H1 (cell line): ENCODE data around the gene CAB39L. TPM values are rescaled to one million over a fixed set of nuclear protein-coding genes. Genes with fewer than 3 reads are reported as not detected.

ENCODE experiments used
- CTCF ChIA-PET: fragments of 300-600 bp; sonication (Branson Sonifier 250); formaldehyde crosslinking; loops from one replicate; lab custom pipeline; 2021; ENCODE audit not compliant: partially characterized antibody; lab: Charles Lee
- POLR2A ChIA-PET: fragments of 300-600 bp; sonication (Branson Sonifier 250); formaldehyde crosslinking; loops from one replicate; lab custom pipeline; 2021; ENCODE audit warnings: inconsistent platforms; ENCODE audit not compliant: partially characterized antibody; lab: Charles Lee
- DNase-seq, 2 experiments: peaks; one replicate each; pipeline versions ENCODE4 v3.0.0 to v3.0.0-alpha.2; 2010 to 2022; ENCODE audit warnings: low spot score in 2 of 2, low read depth in 1 of 2, mixed read lengths in 1 of 2
- FAIRE-seq: peaks from 2 replicates; lab custom pipeline; 2011; peaks lifted over from hg19 to GRCh38; lab: Jason Lieb, UNC
- H2AFZ ChIP-seq: 2 replicates; pipeline ENCODE4 v1.8.1; 2012; ENCODE audit warnings: low read length, inconsistent platforms
- H2AK5ac ChIP-seq: 2 replicates; pipeline ENCODE4 v1.6.1; 2013; ENCODE audit warnings: low read depth, low read length
- H2BK120ac ChIP-seq: replicated peaks from 2 replicates; pipeline ENCODE3; 2013; ENCODE audit warnings: low read depth, low read length, inconsistent platforms
- H2BK12ac ChIP-seq: 2 replicates; pipeline ENCODE4 v1.6.1; 2013; ENCODE audit warnings: low read depth, low read length
- H2BK15ac ChIP-seq: 2 replicates; pipeline ENCODE4 v1.6.1; 2013; ENCODE audit warnings: low read length
- H2BK20ac ChIP-seq: 2 replicates; pipeline ENCODE4 v1.6.1; 2013; ENCODE audit warnings: low read length
- H2BK5ac ChIP-seq: 2 replicates; pipeline ENCODE4 v1.6.1; 2013; ENCODE audit warnings: low read depth, low read length
- H3K14ac ChIP-seq: 2 replicates; pipeline ENCODE4 v1.6.1; 2013; ENCODE audit warnings: inconsistent platforms; ENCODE audit not compliant: insufficient read length
- H3K18ac ChIP-seq: 2 replicates; pipeline ENCODE4 v1.6.1; 2013; ENCODE audit warnings: low read length; ENCODE audit errors: extremely low read depth
- H3K23ac ChIP-seq: 2 replicates; pipeline ENCODE4 v1.6.1; 2013; ENCODE audit warnings: inconsistent platforms; ENCODE audit not compliant: insufficient read length
- H3K23me2 ChIP-seq: 2 replicates; pipeline ENCODE4 v1.6.1; 2013; ENCODE audit warnings: low read depth, low read length
- H3K27ac ChIP-seq: 2 replicates; pipeline ENCODE4 v1.6.1; 2011; ENCODE audit warnings: low read depth, low read length, inconsistent platforms
- H3K27me3 ChIP-seq, 4 experiments: replicated peaks in 1 of 4; 1 replicate in 1 of 4; 2 replicates in 3 of 4; pipeline versions ENCODE4 v1.6.1 to v1.8.1; 2011 to 2013; ENCODE audit warnings: low read length in 3 of 4, mild to moderate bottlenecking in 3 of 4, inconsistent platforms in 2 of 4, mixed read lengths in 2 of 4, moderate library complexity in 1 of 4; ENCODE audit not compliant: control insufficient read depth in 3 of 4, insufficient read depth in 3 of 4; ENCODE audit errors: extremely low read depth in 1 of 4
- H3K36me3 ChIP-seq, 4 experiments: 2 replicates each; pipeline versions ENCODE4 v1.6.1 to v1.8.1; 2011 to 2013; ENCODE audit warnings: mild to moderate bottlenecking in 4 of 4, low read length in 3 of 4, moderate library complexity in 2 of 4, control low read depth in 1 of 4, inconsistent platforms in 1 of 4; ENCODE audit not compliant: insufficient read depth in 4 of 4, control insufficient read depth in 2 of 4
- H3K4ac ChIP-seq: replicated peaks from 2 replicates; pipeline ENCODE3; 2013; ENCODE audit warnings: low read length, low read depth, mixed read lengths, inconsistent platforms; ENCODE audit not compliant: insufficient read length
- H3K4me1 ChIP-seq, 4 experiments: replicated peaks in 1 of 4; 1 replicate in 1 of 4; 2 replicates in 3 of 4; pipeline versions ENCODE4 v1.6.1 to v1.8.1; 2011 to 2013; ENCODE audit warnings: low read length in 3 of 4, inconsistent platforms in 2 of 4, mixed read lengths in 1 of 4; ENCODE audit not compliant: insufficient read depth in 4 of 4, control insufficient read depth in 3 of 4
- H3K4me2 ChIP-seq, 2 experiments: 2 replicates each; pipeline versions ENCODE4 v1.6.1 to v1.8.1; 2011 to 2013; ENCODE audit warnings: low read depth in 2 of 2, low read length in 2 of 2, control low read depth in 1 of 2, inconsistent platforms in 1 of 2, mild to moderate bottlenecking in 1 of 2; ENCODE audit not compliant: insufficient read depth in 1 of 2
- H3K4me3 ChIP-seq, 4 experiments: fragments of 200-600, 300-600 bp in 1 of 4; sonication (generic), shearing (Covaris generic), sonication (Bioruptor Twin) in 1 of 4; 2 replicates each; pipeline versions ENCODE4 v1.5.1 to v1.8.1; 2011 to 2016; ENCODE audit warnings: low read length in 4 of 4, low read depth in 3 of 4, control low read depth in 2 of 4, inconsistent platforms in 2 of 4, mild to moderate bottlenecking in 2 of 4, mixed read lengths in 1 of 4, moderate library complexity in 1 of 4; ENCODE audit not compliant: insufficient read depth in 2 of 4; ENCODE audit errors: extremely low read depth in 1 of 4
- H3K56ac ChIP-seq: replicated peaks from 2 replicates; pipeline ENCODE3; 2013; ENCODE audit warnings: low read depth, mild to moderate bottlenecking, mixed read lengths, low read length, inconsistent platforms; ENCODE audit not compliant: insufficient read length
- H3K79me1 ChIP-seq: 2 replicates; pipeline ENCODE4 v1.6.1; 2013; ENCODE audit warnings: low read depth, low read length, control low read depth
- H3K79me2 ChIP-seq, 2 experiments: 2 replicates each; pipeline versions ENCODE4 v1.6.1 to v1.8.1; 2012 to 2013; ENCODE audit warnings: low read length in 2 of 2, mild to moderate bottlenecking in 2 of 2, inconsistent platforms in 1 of 2; ENCODE audit not compliant: insufficient read depth in 2 of 2, control insufficient read depth in 1 of 2
- H3K9ac ChIP-seq, 4 experiments: replicated peaks in 1 of 4; 1 replicate in 1 of 4; 2 replicates in 3 of 4; pipeline versions ENCODE4 v1.6.1 to v1.8.1; 2011 to 2013; ENCODE audit warnings: low read depth in 3 of 4, low read length in 3 of 4, control low read depth in 2 of 4, mild to moderate bottlenecking in 2 of 4, moderate library complexity in 2 of 4, inconsistent platforms in 1 of 4; ENCODE audit errors: extremely low read depth in 1 of 4
- H3K9me3 ChIP-seq, 2 experiments: 2 replicates each; pipeline versions ENCODE4 v1.6.1 to v1.8.1; 2012 to 2013; ENCODE audit warnings: mild to moderate bottlenecking in 2 of 2, moderate library complexity in 2 of 2, control low read depth in 1 of 2, inconsistent platforms in 1 of 2, low read depth in 1 of 2, low read length in 1 of 2, mixed read lengths in 1 of 2; ENCODE audit not compliant: insufficient read depth in 2 of 2
- H4K20me1 ChIP-seq, 2 experiments: replicated peaks in 1 of 2; 2 replicates each; pipeline versions ENCODE3 to v1.8.1; 2011 to 2013; ENCODE audit warnings: inconsistent platforms in 2 of 2, low read length in 2 of 2, mild to moderate bottlenecking in 1 of 2; ENCODE audit not compliant: insufficient read depth in 2 of 2, control insufficient read depth in 1 of 2
- H4K5ac ChIP-seq: 2 replicates; pipeline ENCODE4 v1.6.1; 2013; ENCODE audit warnings: low read length, low read depth, mixed read lengths, inconsistent platforms; ENCODE audit not compliant: insufficient read length
- H4K8ac ChIP-seq: 2 replicates; pipeline ENCODE4 v1.8.0; 2013; ENCODE audit warnings: mild to moderate bottlenecking, moderate library complexity, low read length, inconsistent platforms; ENCODE audit not compliant: insufficient read depth; ENCODE audit errors: extremely low read depth
- H4K91ac ChIP-seq: replicated peaks from 2 replicates; pipeline ENCODE3; 2013; ENCODE audit warnings: low read length, mixed read lengths, inconsistent platforms; ENCODE audit not compliant: insufficient read length
- ATF2 ChIP-seq: IDR thresholded peaks from 2 replicates; pipeline ENCODE4 v1.6.1; 2012; ENCODE audit warnings: low read length, inconsistent platforms
- BRCA1 ChIP-seq: IDR thresholded peaks from 2 replicates; pipeline ENCODE4 v1.6.1; 2012; ENCODE audit warnings: low read depth, low read length, improper control_type of control experiment
- E2F6 ChIP-seq: IDR thresholded peaks from 2 replicates; pipeline ENCODE4 v1.6.1; 2012; ENCODE audit warnings: inconsistent platforms
- FOSL1 ChIP-seq: IDR thresholded peaks from 2 replicates; pipeline ENCODE4 v1.6.1; 2011; ENCODE audit warnings: mild to moderate bottlenecking, low read depth, low read length, moderate library complexity; ENCODE audit not compliant: insufficient read depth
- KDM1A ChIP-seq: fragments of 200-600, 300-600 bp; sonication (generic); IDR thresholded peaks from 2 replicates; pipeline ENCODE4 v1.7.1; 2016; ENCODE audit warnings: mild to moderate bottlenecking, low read length, borderline replicate concordance
- KDM4A ChIP-seq: IDR thresholded peaks from one replicate; pipeline ENCODE4 v1.7.1; 2012; ENCODE audit warnings: low read depth, mild to moderate bottlenecking, moderate library complexity, low read length, inconsistent platforms; ENCODE audit not compliant: severe bottlenecking
- RNF2 ChIP-seq: fragments of 200-900, 300-1000 bp; sonication (generic); IDR thresholded peaks from 2 replicates; pipeline ENCODE4 v1.7.1; 2016; ENCODE audit warnings: borderline replicate concordance, low read depth, mild to moderate bottlenecking, antibody characterized with exemption, low read length; ENCODE audit not compliant: poor library complexity, severe bottlenecking; ENCODE audit errors: missing control alignments
- USF2 ChIP-seq: IDR thresholded peaks from 2 replicates; pipeline ENCODE4 v1.6.1; 2011; ENCODE audit warnings: low read length, improper control_type of control experiment
- ZNF274 ChIP-seq: IDR thresholded peaks from 2 replicates; pipeline ENCODE4 v1.7.0; 2012; ENCODE audit warnings: low read length, borderline replicate concordance; ENCODE audit errors: extremely low read depth
- WGBS, 2 experiments: shearing (Covaris generic) in 1 of 2; methylation state at CpG; one replicate each; pipeline versions ENCODE4 v1.1.6 to v1.1.7; 2013 to 2015; ENCODE audit warnings: low lambda C conversion rate in 2 of 2, mixed read lengths in 2 of 2, inconsistent platforms in 1 of 2, low coverage in 1 of 2, missing lambda C conversion rate in 1 of 2; ENCODE audit not compliant: insufficient replicate concordance in 2 of 2, insufficient coverage in 1 of 2, insufficient read length in 1 of 2; ENCODE audit errors: extremely low coverage in 1 of 2, missing lambda C conversion rate in 1 of 2; 5-methylcytosine and 5-hydroxymethylcytosine counted together
- polyA plus RNA-seq, 7 experiments: library from polyadenylated mRNA; depleted of rRNA in 3 of 7; stranded (reverse) in 5 of 7; unstranded in 2 of 7; fragments of >200 nt in 5 of 7; fragments of 200-250 nt in 2 of 7; gene quantifications; 1 replicate in 5 of 7; 2 replicates in 1 of 7; 4 replicates in 1 of 7; pipeline versions ENCODE4 v1.2.1 to v1.2.3, GENCODE V29; 2011 to 2013; ENCODE audit warnings: missing spikeins in 2 of 7, mixed read lengths in 2 of 7
- total RNA-seq: library from RNA; stranded (reverse); fragmentation: NEBNext Ultra II Directional; extraction: Animal tissue kit (Norgen Biotek cat#: 25700); gene quantifications from 2 replicates; pipeline ENCODE4 v1.2.1, GENCODE V29; 2021

The CAB39L gene
- total and polyA plus RNA-seq, 2 of the 8 experiments (the other 6 are each of a cell fraction or from before 2014, with no cell fraction given), result 2.5 to 4.8 TPM

DNA sequence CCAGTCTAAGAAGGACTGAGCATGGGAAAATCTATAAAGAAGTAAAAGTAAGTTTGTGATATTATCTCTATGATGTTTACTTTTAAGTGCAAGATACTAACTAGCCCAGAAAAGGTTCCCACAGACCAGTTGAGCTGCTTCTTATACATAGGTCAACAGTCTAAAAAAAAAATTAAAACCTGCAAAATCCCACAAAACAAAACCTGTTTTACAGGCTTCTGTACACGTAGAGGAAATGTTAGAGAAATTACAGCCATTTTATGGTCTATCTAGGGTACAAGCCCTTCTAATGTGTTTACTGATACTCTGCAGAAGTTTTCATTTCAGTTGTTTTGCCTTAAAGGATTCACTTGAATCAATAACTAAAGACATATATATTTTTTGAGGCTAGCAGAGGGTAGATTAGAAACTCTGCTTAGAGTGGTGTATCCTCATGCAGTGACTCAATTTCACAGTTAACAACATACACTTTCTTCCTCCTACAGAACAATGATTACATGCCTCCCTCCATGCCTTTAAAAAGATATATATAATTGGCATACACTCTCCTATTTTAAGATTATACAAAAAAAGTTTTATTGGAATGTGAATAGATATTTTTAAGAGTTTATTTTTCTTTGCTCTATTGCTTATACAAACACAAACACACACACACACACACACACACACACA, 43.9 kb downstream of the CAB39L start:
- no peaks in the 10 kb centered on the region for H3K79me2 ChIP-seq
- no peak overlapping the region for H3K4me3 ChIP-seq
- no peak overlapping the region for H2BK12ac ChIP-seq
- no peak overlapping the region for H3K56ac ChIP-seq
- H2BK120ac ChIP-seq, result no peak overlapping the region
- 75% methylated on average over 1 of the region's 1 CpG; no CpG with 5 or more reads in 1 of the 2 experiments for WGBS, 2 experiments
- no peak overlapping the region for H2AFZ ChIP-seq
- no peaks in the 10 kb centered on the region for H3K36me3 ChIP-seq
- no peak overlapping the region for H3K9ac ChIP-seq
- no peak overlapping the region for H3K4ac ChIP-seq
- no peak overlapping the region for H2AK5ac ChIP-seq
- no peak overlapping the region for H3K23ac ChIP-seq
- no peak overlapping the region for H4K5ac ChIP-seq
- H3K14ac ChIP-seq, result no peak overlapping the region
- no peak overlapping the region for H2BK15ac ChIP-seq
- CTCF ChIA-PET, result no interaction called here
- no peak for FAIRE-seq
- no peaks in the 10 kb centered on the region for H3K79me1 ChIP-seq
- no peak overlapping the region for H3K18ac ChIP-seq
- POLR2A ChIA-PET, result no interaction called here
- H4K8ac ChIP-seq, result no peak overlapping the region
- H4K91ac ChIP-seq, result no peak overlapping the region
- no peak overlapping the region for H2BK5ac ChIP-seq
- H3K4me2 ChIP-seq, result no peak overlapping the region
- DNase-seq, result no peak
- no peaks in the 10 kb centered on the region; the same call in 1 of the 2 replicates for H3K23me2 ChIP-seq
- no peak overlapping the region for H2BK20ac ChIP-seq
- no peak overlapping the region for H3K27ac ChIP-seq
- H3K27me3 ChIP-seq, result no peaks in the 10 kb centered on the region
- peaks cover 0 to 3% (median 1%) of the 10 kb centered on the region in 4 experiments; a peak in 3 of 7 replicates for H3K4me1 ChIP-seq
- H4K20me1 ChIP-seq, result no peaks in the 10 kb centered on the region
- H3K9me3 ChIP-seq, result no peaks in the 10 kb centered on the region
- TF ChIP-seq USF2 (no peak), KDM4A (no peak), E2F6 (no peak), ATF2 (no peak), RNF2 (no peak), ZNF274 (no peak), BRCA1 (no peak), KDM1A (no peak), FOSL1 (no peak)
